NCI-H146 treated with DMSO at 0.1 percent for 48 hours (cell line): Measurements from ENCODE around the gene TBC1D9B.

Experiments used
- DNase-seq: peaks from one replicate; lab custom pipeline; 2025; ENCODE audit not compliant: unreplicated experiment; lab: John Stamatoyannopoulos, UW

Gene TBC1D9B

DNA sequence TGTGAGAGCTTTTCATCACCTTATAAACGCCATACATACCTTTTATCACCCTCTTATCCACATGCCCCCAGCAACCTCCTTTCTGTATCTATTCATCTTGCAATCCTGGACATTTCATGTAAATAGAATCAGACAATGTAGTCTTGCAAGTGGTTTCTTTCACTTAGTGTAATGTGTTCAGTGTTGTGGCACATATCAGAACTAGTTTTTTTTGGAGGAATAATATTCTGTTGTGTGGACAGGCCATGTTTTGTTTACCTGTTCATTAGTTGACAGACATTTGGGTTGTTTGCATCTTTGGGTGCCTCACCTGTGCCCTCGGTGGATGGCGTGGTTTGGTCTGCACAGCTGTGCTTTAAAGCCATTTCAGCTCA is 85.7 kb downstream of the TBC1D9B start:
- DNase-seq: no peak

DNA sequence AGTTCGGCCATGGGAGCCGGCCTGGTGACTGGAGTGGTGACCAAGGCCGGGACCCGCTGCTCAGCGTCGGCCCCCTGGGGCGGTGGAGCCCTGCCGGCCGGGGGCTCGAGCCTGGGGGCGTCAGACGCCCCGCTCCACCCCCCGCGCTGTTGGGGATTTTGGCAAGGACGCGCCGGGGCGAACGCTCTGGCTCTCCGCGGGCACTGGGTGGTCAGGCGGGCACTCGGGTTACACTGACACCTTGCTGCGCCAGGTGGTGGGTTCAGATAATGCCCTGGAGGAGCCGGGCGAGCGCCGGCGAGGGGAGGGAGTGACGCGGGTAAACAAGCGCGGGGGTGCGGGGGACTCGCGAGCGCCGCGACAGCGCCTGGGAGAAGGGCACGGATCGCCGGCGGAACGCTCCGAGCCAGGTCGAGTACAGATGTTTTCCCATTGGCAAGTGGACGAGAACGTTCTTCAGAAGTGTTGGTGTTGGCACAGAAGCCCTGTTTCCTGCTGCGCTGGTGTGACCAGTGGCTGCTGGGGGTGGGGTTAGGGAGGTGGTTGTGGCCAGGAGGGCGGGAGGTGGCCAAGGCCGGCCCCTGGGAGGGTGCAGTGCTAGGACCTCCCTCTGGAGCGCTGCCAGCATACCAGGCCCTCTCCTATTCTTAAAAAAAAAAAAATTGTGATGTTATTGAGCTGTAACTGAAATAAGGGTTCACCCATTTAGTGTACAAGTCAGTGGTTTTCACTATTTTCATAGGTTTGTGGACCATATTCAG is 86.2 kb downstream of the TBC1D9B start:
- peak; percentile 68 for DNase-seq

DNA sequence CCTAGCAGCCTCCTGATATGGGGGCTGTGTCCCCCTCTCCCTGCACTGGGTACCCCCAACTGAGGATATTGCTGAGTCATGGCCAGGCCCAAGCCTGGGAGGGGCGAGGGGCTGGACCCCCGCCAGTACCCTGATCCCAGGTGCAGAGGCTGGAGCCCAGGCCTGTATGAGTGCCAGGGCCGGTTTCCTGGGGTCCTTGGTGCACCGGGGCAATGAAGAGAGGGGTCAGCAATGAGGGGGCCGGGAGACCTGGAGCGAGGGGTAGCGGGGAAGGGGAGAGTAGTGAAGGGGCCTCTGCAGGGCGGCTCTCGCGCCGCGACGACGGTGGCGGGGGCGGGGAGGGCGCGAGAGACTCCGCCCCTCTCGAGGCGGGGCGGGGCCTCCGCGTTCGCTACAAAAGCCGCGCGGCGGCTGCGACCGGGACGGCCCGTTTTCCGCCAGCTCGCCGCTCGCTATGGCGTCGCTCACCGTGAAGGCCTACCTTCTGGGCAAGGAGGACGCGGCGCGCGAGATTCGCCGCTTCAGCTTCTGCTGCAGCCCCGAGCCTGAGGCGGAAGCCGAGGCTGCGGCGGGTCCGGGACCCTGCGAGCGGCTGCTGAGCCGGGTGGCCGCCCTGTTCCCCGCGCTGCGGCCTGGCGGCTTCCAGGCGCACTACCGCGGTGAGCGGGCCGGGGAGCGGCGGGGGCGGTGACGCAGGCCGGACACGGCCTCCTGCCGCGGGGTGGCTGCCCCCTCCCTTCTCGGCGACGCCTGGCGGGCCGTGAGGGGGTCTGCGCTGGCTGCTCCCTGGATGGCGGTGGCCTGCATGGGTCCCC is 87.0 kb downstream of the TBC1D9B start, which contains the start of gene SQSTM1:
SQSTM1 (plus strand) TSS at position 423 of the 815 bp plus-strand sequence; CDS start at position 455, 32 bp downstream.
- peak; percentile 36 for DNase-seq

DNA sequence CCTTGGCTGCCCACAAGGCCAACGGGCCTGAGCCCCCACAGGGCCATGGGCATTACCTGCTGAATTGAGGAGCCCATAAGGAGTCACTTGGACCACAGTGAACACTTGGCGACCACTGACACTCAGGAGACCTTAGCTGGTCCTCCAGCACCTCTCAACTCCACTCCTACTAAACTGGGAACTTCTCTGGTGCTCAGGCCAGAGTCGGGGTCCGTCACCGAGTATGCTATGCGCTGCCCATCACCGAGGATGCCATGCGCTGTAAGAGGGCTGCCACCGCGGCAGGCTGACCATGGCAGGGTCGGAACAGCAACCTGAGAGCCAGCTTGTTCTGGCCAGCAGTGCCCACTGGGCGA is 87.6 kb downstream of the TBC1D9B start:
- no peak for DNase-seq

DNA sequence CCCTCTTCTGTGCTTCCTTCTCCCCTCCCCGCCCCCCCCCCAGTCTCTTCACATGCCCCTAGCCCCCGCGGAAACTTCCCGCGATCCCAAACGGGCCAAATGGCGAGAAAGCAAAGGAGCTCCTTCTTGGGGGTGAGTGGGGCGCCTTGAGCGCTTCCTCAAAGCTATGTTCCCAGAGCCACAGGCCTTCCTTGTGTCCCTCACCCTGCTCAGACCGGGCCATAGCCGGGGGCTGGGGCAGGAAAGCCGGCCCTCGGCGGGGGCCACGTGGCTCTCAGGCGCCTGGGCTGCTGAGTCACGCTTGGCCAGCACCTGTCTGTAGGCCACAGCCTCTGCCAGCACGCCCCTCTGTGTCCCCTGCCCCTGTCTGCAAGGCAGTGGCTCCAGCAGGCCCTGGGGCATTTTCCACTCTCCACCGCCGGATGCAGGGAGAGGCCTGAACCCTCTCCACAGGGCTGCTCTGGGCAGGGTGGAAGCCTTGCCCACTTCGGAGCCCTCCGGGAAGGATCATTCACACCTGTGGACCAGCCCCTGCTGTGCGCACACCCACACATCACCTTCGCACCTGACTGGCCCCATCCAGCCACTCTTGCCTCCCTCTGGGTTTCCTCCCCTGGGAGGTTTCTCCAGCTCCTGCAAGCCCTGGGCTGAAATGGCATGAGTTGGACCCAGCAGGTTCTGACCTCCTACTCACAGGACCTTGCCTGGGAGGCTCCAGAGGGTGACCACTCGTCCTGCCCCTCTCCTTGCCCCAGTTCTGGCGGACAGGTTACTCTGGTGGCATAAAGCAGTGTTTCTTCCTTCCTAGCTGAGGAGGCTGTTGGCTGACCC is 88.2 kb downstream of the TBC1D9B start:
- DNase-seq: peak; percentile 75

DNA sequence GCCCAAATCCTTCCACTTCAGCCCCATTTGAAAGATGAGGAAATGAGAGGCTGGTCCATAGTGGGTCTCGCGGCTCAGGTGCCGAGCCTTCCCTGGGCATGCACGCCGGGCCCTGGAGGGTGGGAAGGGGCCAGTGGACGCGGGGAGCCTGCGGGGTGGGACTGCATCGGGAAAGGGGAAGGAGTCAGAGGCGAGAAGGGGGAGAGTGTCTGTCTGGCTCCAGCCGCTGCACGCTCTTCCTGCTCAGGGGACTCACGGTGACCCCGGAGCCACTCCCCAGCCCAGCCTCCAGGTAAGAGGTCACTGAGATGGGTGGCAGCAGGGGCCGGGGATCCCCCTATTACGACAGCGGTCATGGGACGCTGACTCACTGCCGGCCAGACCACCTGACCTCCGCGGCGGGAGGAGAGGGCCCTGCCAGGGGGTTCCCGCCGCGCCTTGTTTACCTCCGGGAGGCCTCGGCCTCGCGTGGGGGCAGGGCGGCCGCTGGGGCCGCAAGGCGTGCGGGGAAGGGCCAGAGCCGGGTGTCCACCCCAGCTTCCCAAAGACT is 88.9 kb downstream of the TBC1D9B start:
- peak; percentile 27 for DNase-seq

DNA sequence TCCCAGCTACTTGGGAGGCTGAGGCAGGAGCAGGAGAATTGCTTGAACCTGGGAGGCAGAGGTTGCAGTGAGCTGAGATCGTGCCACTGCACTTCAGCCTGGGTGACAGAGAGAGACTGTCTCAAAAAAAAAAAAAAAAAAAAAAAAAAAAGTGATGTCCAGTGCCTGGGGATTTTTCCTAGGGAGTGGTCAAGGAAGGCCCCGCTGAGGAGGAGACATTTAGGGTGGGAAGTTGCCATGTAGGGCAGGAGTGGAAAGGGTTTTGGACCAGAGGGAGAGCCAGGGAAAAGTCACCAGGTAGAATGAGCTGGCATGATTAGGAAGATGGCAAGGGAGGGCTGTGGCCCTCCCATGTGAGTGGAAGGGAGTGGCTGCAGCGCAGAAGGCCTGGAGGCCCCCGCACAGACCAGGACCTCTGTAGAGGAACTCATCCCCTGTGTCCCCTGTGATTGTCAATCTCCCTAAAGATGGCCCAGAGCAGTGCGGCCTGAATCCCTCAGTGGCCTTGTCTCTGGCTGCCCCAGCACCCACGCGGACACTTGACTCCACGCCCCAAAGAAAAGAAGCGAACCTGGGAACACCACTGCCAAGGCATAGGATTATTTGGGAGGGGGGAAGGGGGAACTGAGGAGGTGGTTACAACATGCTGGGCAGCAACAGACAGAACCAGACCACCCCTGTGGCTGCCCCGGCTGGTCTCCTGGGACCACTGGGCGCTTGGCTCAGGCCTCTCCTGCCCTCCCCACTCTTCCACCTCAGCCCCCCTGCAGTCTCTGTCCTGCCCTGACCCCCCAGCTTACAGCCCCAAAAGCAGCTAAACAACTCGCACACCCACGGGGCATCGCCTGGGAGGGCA is 89.6 kb downstream of the TBC1D9B start:
- DNase-seq: no peak

DNA sequence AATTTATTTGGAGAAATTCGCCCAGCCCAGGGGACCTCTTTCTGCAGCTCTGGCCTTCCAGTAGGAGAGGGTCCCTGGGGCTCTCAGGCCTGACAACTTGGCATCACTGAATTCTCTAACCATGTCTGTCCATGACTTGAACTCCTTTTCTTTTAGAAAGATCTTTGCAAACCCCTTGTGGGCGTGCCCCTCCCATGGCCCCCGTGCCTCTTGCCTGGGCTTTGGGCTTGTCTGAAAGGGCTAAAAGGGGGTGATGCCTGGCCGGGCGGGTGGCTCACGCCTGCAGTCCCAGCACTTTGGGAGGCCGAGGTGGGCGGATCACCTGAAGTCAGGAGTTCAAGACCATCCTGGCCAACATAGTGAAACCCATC is 90.2 kb downstream of the TBC1D9B start:
- DNase-seq: no peak

DNA sequence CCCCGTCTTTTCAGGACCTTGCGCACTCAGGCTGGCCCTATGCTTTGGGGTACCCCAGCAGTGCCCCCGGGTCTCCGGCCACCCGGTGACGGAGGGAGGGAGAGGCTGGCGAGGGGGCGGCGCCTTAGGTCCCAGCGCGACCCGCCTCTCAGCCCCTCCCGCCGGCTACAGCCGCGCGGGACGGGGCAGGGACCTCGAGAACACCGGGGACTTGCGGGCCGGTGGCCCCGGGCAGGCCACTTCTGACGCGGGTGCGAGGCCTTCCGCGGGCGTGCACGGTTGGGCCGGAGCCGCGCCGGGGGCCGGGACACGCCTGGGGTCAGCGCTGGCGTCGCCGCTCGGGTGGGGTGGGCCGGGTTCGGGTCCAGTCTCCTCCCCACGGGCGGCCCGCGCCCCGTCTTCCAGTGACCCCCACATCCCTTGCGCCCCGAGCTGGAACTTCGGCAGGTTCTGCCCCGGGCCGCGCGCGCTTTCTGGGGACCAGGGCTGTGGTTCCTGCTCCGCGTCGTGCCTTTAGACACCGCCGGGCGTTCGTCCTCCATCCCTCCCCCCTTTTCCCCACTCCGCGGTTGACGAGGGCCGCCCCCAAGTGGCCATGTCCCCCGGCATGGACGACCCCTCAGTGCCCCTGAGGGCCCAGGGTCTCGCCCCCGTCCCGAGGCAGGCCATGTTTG is 90.8 kb downstream of the TBC1D9B start:
- no peak for DNase-seq

DNA sequence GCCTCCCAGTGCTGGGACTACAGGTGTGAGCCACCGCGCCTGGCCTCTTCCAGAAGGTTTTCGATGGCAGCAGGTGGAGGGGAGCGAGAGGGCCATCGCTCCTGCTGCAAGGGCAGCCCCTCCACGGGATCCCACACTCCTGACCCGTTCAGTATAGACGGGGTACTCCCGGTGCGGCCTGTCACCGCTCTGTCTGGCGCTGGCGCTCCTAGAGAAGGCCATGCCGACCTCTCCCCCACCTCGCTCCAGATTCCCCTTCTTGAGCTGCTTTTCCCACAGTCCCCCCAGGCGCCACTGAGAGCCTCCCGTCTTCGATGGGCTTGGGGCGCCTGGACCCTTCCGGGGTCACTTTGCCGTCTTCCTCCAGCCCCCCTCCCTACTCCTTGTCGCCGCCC is 91.3 kb downstream of the TBC1D9B start:
- no peak for DNase-seq

DNA sequence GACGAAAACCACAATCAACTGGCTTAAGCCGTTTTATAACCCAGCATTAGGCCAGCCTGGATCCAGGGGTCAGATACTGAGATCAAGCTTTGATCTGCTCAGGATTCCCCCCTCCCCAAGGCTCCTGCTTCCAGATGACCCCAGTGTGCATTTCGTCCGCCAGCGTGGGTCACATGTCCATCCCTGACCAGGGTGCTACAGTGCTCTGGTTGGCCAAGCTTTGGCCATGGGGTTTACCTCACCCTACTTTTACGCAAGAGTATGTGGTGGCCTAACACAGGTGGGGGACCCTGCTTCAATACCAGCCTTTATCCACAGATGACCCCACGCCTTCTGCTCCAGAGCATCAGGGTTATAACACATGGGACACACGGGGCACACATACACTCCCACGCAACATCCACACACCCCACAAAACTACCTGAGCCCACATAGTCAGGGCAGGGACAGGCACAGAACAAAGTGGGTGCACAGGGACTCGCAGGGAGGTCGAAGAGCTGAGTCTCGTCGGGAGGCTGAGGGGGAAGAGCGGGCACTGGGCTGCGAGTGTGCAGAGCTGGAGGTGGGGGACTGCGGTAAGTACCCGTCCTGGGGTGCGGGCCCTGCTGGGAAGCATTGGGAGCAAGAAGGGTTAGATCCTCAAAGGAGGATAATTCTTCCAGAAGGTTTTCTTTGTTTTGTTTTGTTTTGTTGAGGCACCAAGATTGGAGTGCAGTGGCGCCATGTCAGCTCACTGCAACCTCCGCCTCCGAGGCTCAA is 92.0 kb downstream of the TBC1D9B start:
- DNase-seq: no peak

DNA sequence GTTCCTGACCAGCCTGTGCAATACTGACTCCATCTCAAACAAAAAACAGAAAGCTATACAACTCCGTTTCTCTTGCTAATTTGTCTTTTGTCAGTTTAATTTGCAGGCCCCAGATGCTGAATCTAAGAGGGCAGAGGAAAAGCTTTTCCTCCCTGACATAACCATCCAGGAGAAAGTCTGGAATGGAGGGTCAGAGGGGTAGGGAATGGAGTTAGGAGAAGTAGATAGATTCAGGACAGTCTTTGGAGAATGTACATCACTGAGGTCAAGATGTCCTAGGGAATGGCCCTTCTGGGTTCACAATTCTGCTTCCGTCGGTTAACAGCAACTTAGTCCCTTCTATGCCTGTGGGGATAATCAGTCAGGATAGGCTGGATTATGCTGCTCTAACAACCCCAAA is 93.6 kb downstream of the TBC1D9B start:
- no peak for DNase-seq

DNA sequence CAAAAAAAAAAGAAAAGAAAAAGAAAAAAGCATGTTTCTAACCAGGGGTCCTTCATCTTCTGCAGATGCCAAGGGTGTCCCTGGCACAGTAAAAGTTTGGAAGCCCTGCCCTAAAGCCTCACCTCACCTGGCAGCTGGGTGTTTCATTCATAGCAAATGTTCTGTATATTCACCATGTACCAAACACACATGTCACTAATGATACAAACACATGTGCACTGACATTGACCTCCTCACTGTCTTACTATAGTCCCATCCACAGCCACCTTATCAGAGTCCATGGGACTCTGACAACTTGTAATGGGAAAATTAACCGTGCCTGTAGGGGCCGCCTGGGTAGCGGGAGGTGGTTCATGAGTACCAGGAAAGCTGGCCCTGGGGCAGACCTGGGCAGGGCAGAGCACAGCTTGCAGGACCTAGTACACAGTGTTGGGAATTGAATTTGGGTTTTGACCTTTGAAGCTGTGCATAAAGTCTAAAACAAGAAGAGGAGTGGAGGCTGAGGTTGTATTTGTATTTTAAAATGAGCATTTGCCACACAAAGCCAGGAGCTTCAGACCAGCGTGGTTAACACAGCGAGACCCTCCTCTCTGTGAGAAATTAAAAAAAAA is 94.6 kb downstream of the TBC1D9B start:
- no peak for DNase-seq

DNA sequence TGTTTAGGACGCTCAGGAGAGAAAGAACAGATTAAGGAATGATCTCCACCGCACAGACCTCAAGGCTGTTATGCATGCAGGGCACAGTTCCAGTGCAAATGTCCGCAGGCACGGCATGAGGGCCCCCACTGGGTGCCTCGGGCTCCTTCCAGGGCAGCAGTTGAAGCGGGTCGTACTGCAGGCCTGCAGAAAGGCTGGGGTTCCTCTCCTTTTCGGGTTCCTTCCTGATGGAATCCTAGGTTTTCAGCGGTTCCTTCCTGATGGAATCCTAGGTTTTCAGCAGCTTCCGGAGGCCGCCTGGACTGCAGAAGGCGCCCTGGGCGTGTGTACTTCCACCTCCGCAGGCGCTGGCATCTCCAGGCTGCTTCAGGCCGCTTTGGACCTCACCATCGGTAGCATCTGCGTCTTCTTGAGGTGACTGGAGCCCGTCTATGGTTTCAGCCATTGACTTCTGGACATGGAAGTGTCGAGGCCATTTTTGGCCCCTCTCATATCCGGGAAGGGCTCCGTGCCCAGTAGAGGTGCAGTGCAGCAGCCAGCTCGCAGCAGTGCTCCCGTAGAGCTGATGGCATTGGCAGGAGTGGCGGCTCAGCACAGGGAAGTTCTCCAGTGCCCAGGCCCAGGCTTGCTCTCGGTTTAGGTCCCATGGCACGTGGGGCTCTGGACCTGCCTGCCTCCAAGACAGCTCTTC is 95.4 kb downstream of the TBC1D9B start:
- DNase-seq: no peak
